Spleen (tissue), 7 donors: ENCODE measurements around the gene CCNJ.
"Not testable (repeated sequence)": the region's sequence is repeated elsewhere in the genome, so short reads cannot be mapped to it uniquely, and the experiment has no call there.

Experiments
- POLR2A ChIP-seq, 3 donors: fragments of 450-650 bp; IDR thresholded peaks; one replicate each; pipeline ENCODE4 v1.5.1; 2017; ENCODE audit warnings: antibody characterized with exemption in 3 of 3, mild to moderate bottlenecking in 1 of 3
- TF ChIP-seq, protein P1 (sequence below), 11 experiments: fragments of 200-600 bp in 7 of 11; fragments of 450-650 bp in 4 of 11; sonication (generic) in 4 of 11; IDR thresholded peaks in 8 of 11; conservative IDR thresholded peaks in 3 of 11; 1 replicate in 7 of 11; 2 replicates in 4 of 11; pipeline versions ENCODE4 v1.4.0 to v1.8.0; 2016 to 2021; ENCODE audit warnings: antibody characterized with exemption in 11 of 11, inconsistent platforms in 4 of 11, mild to moderate bottlenecking in 1 of 11
- donor health status: DM: no; HTN: no; CAD: no; lungs with moderate emphysema.
- donor health status: DM: no; HTN: no; CAD: no.
- donor health status: DM: no; HTN: no; CAD: no.

DNA sequence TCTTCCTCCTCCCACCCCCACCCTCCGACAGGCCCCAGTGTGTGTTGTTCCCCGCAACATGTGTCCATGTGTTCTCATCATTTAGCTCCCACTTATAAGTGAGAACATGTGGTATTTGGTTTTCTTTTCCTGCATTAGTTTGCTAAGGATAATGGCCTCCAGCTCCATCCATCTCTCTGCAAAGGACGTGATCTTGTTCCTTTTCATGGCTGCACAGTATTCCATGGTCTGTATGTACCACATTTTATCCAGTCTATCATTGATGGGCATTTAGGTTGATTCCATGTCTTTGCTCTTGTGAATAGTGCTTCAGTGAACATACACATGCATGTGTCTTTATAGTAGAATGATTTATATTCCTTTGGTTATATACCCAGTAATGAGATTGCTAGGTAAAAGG is 4.5 kb downstream of the CCNJ start:
- TF ChIP-seq, protein P1, sequence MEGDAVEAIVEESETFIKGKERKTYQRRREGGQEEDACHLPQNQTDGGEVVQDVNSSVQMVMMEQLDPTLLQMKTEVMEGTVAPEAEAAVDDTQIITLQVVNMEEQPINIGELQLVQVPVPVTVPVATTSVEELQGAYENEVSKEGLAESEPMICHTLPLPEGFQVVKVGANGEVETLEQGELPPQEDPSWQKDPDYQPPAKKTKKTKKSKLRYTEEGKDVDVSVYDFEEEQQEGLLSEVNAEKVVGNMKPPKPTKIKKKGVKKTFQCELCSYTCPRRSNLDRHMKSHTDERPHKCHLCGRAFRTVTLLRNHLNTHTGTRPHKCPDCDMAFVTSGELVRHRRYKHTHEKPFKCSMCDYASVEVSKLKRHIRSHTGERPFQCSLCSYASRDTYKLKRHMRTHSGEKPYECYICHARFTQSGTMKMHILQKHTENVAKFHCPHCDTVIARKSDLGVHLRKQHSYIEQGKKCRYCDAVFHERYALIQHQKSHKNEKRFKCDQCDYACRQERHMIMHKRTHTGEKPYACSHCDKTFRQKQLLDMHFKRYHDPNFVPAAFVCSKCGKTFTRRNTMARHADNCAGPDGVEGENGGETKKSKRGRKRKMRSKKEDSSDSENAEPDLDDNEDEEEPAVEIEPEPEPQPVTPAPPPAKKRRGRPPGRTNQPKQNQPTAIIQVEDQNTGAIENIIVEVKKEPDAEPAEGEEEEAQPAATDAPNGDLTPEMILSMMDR (IDR thresholded peaks at IDR 0.05 in 8 of 11, conservative IDR thresholded peaks at IDR 0.05 in 3 of 11): not testable (repeated sequence)
- TF ChIP-seq POLR2A (IDR thresholded peaks at IDR 0.05): not testable (repeated sequence)
